ENCODE measurements around the gene SERPINE2.
"Not testable (repeated sequence)": the region's sequence is repeated elsewhere in the genome, so short reads cannot be mapped to it uniquely, and the experiment has no call there.

The SERPINE2 gene

DNA sequence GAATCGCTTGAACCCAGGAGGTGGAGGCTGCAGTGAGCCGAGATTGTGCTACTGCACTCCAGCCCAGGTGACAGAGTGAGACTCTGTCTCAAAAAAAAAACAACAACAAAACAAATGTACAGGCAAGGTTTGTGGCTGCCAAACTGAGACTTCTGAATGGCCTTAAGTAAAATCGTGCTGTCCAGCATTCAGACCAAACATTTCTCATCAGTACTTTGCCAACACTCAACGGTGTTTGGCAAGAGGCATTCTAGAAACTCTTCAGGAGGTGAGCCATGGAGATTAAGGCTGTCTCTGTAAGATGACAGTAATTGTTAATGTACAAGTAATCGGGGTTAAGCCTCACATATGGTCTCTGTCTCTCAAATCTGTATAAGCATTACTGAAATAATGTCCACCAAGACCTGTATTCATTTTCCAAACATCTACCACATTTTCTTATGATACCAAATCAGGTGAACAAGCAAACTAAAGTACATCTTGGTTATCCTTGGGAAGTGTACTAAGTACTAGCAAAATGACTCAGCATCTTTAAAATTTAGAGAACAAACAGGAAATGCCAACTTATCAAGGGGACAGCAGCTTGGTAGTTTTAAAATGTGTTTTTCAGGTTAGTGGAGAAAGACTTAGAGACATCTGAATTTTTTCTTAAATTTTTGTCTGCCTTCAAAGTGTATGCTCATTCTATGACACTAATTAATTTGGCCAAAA lies 29.3 kb downstream of the SERPINE2 start:
- no peak overlapping the region for H2AFZ ChIP-seq (ENCODE audit: low read length)

DNA sequence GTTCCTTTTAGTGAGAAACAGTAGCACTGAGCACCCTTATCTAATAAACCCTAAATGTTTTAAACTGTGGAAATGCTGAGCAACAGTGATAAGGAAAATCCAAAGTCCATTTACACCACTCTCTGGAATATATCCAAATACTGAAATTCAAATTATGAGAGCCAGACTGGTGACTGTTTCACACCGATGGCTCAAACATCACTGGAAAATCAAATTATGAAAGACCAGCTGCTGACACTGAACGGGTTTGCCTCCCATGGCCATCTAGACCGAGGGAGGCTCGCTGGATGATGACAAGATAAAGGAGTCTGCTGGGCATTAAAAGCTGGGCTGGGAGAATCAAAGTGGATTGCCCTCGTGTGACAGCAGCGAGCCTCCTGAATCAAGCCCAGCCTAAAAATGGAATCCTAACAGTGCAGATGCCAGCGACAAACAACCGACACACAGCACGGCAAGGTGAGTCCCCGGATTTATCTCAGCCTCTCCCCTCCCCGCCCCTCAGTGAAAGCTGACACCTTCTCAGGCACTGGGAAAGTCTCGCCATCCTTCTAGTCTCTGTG lies 30.3 kb downstream of the SERPINE2 start:
- H2BK120ac ChIP-seq (ENCODE audit: low read depth, low read length) = no peak overlapping the region
- H3K14ac ChIP-seq (ENCODE audit: low read length) = no peak overlapping the region
- no peaks in the 10 kb centered on the region for H3K9me3 ChIP-seq (replicated peaks in 1 of 2; ENCODE audit: control insufficient read depth in 2 of 2, insufficient read depth in 1 of 2, low read depth in 1 of 2, low read length in 2 of 2)
- WGBS, 2 donors (ENCODE audit: extremely low coverage in 2 of 2, insufficient read length in 2 of 2, insufficient replicate concordance in 1 of 2) = no CpG with 5 or more reads among the region's 12 CpGs
- no peak for DNase-seq (ENCODE audit: low spot score)
- H4K8ac ChIP-seq (ENCODE audit: low read depth, low read length) = no peak overlapping the region
- H4K91ac ChIP-seq (ENCODE audit: low read depth, low read length, poor library complexity) = no peak overlapping the region
- no peak overlapping the region for H2AFZ ChIP-seq (ENCODE audit: low read length)
- H2BK5ac ChIP-seq (ENCODE audit: low read length) = no peak overlapping the region
- no peak overlapping the region for H3K4me2 ChIP-seq (ENCODE audit: insufficient read depth, low read length, poor library complexity, severe bottlenecking)
- peaks cover 0 to 3% of the 10 kb centered on the region in 2 donors for H3K4me1 ChIP-seq (ENCODE audit: control insufficient read depth in 2 of 2, insufficient read depth in 1 of 2, low read depth in 1 of 2, low read length in 2 of 2)
- no peaks in the 10 kb centered on the region for H3K27me3 ChIP-seq (ENCODE audit: control insufficient read depth in 3 of 3, insufficient read depth in 3 of 3, low read depth in 1 of 3, low read length in 3 of 3)
- no peak overlapping the region for H3K27ac ChIP-seq (replicated peaks; ENCODE audit: low read length)
- no peak overlapping the region for H3K18ac ChIP-seq (ENCODE audit: low read length)
- no peak overlapping the region for H3K9ac ChIP-seq (ENCODE audit: low read depth, low read length, poor library complexity)
- H3K23ac ChIP-seq (ENCODE audit: low read depth, low read length, poor library complexity) = no peak overlapping the region
- no peak overlapping the region for H2BK15ac ChIP-seq (ENCODE audit: low read length)
- H2BK12ac ChIP-seq (ENCODE audit: low read length) = no peak overlapping the region
- no peaks in the 10 kb centered on the region for H3K79me1 ChIP-seq (ENCODE audit: low read depth, low read length)
- no peak overlapping the region for H2AK5ac ChIP-seq (ENCODE audit: low read depth, low read length)
- no peak overlapping the region for H3K4ac ChIP-seq (ENCODE audit: low read length)
- H3K4me3 ChIP-seq (ENCODE audit: low read length in 2 of 2) = no peak overlapping the region
- no peaks in the 10 kb centered on the region for H3K36me3 ChIP-seq (replicated peaks in 1 of 2; ENCODE audit: control insufficient read depth in 2 of 2, insufficient read depth in 2 of 2, low read length in 2 of 2)

More for the DNA sequence above, 29.3 kb downstream of the SERPINE2 start:
- Histone ChIP-seq H4K91ac (ENCODE audit: low read depth, low read length, poor library complexity) (no peak overlapping the region), H4K8ac (ENCODE audit: low read depth, low read length) (no peak overlapping the region), H2AK5ac (ENCODE audit: low read depth, low read length) (no peak overlapping the region), H2BK5ac (ENCODE audit: low read length) (no peak overlapping the region), H2BK12ac (ENCODE audit: low read length) (no peak overlapping the region), H3K27me3 (ENCODE audit: control insufficient read depth in 3 of 3, insufficient read depth in 3 of 3, low read depth in 1 of 3, low read length in 3 of 3) (no peaks in the 10 kb centered on the region), H3K23ac (ENCODE audit: low read depth, low read length, poor library complexity) (no peak overlapping the region), H3K79me1 (ENCODE audit: low read depth, low read length) (no peaks in the 10 kb centered on the region), H3K27ac (replicated peaks; ENCODE audit: low read length) (no peak overlapping the region), H3K9ac (ENCODE audit: low read depth, low read length, poor library complexity) (no peak overlapping the region), H3K4ac (ENCODE audit: low read length) (no peak overlapping the region), H3K4me1 (ENCODE audit: control insufficient read depth in 2 of 2, insufficient read depth in 1 of 2, low read depth in 1 of 2, low read length in 2 of 2) (no peaks in the 10 kb centered on the region), H3K14ac (ENCODE audit: low read length) (no peak overlapping the region), H3K36me3 (replicated peaks in 1 of 2; ENCODE audit: control insufficient read depth in 2 of 2, insufficient read depth in 2 of 2, low read length in 2 of 2) (no peaks in the 10 kb centered on the region), H3K4me2 (ENCODE audit: insufficient read depth, low read length, poor library complexity, severe bottlenecking) (no peak overlapping the region), H3K18ac (ENCODE audit: low read length) (no peak overlapping the region), H2BK15ac (ENCODE audit: low read length) (no peak overlapping the region), H2BK120ac (ENCODE audit: low read depth, low read length) (no peak overlapping the region), H3K4me3 (ENCODE audit: low read length in 2 of 2) (no peak overlapping the region), H3K9me3 (replicated peaks in 1 of 2; ENCODE audit: control insufficient read depth in 2 of 2, insufficient read depth in 1 of 2, low read depth in 1 of 2, low read length in 2 of 2) (no peaks in the 10 kb centered on the region)
- DNase-seq (ENCODE audit: low spot score) = no peak
- WGBS, 2 donors (ENCODE audit: extremely low coverage in 2 of 2, insufficient read length in 2 of 2, insufficient replicate concordance in 1 of 2) = no CpG with 5 or more reads among the region's 5 CpGs

DNA sequence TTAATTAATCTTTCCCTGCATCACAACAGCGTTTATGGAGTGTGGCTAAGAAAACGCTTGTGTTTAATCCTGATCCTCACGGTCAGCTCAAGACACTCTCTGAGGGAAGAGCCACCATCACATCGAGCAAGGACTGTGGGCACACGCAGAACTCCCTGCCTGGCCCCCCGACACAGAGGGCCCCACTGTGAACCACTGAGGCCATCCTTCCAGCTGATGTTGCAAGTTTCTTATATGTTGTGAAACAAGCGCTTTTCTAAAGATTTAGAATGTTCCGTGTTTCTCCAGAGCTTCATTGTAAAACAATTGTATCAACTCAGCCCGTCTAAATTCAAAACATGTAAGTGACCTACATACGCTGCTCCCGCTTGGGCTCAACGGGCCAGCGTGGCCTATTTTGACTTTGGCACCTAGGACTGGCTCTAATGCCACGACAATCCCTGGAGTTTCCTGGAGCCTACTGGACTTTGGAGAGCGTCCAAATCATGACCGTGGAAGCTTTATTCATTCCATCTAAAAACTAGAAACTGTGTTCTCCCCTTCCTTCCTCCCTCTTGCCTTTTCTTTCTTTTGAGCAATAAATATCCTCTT lies 34.9 kb downstream of the SERPINE2 start:
- no peak overlapping the region for H3K4me3 ChIP-seq (ENCODE audit: low read length in 2 of 2)
- H3K4me1 ChIP-seq (ENCODE audit: control insufficient read depth in 2 of 2, insufficient read depth in 1 of 2, low read depth in 1 of 2, low read length in 2 of 2) = peaks cover 0 to 6% of the 10 kb centered on the region in 2 donors
- no peak overlapping the region for H2BK5ac ChIP-seq (ENCODE audit: low read length)
- no peaks in the 10 kb centered on the region for H3K9me3 ChIP-seq (replicated peaks in 1 of 2; ENCODE audit: control insufficient read depth in 2 of 2, insufficient read depth in 1 of 2, low read depth in 1 of 2, low read length in 2 of 2)
- H2BK15ac ChIP-seq (ENCODE audit: low read length) = no peak overlapping the region
- H3K9ac ChIP-seq (ENCODE audit: low read depth, low read length, poor library complexity) = no peak overlapping the region
- no peaks in the 10 kb centered on the region for H3K27me3 ChIP-seq (ENCODE audit: control insufficient read depth in 3 of 3, insufficient read depth in 3 of 3, low read depth in 1 of 3, low read length in 3 of 3)
- no peak overlapping the region for H2AK5ac ChIP-seq (ENCODE audit: low read depth, low read length)
- no peak overlapping the region for H4K91ac ChIP-seq (ENCODE audit: low read depth, low read length, poor library complexity)
- H4K8ac ChIP-seq (ENCODE audit: low read depth, low read length) = no peak overlapping the region
- H3K23ac ChIP-seq (ENCODE audit: low read depth, low read length, poor library complexity) = no peak overlapping the region
- no peak overlapping the region for H3K4me2 ChIP-seq (ENCODE audit: insufficient read depth, low read length, poor library complexity, severe bottlenecking)
- no peak overlapping the region for H3K18ac ChIP-seq (ENCODE audit: low read length)
- H3K27ac ChIP-seq (replicated peaks; ENCODE audit: low read length) = no peak overlapping the region
- H3K36me3 ChIP-seq (replicated peaks in 1 of 2; ENCODE audit: control insufficient read depth in 2 of 2, insufficient read depth in 2 of 2, low read length in 2 of 2) = no peaks in the 10 kb centered on the region
- no peaks in the 10 kb centered on the region for H3K79me1 ChIP-seq (ENCODE audit: low read depth, low read length)
- H2BK120ac ChIP-seq (ENCODE audit: low read depth, low read length) = no peak overlapping the region
- H2BK12ac ChIP-seq (ENCODE audit: low read length) = no peak overlapping the region
- DNase-seq (ENCODE audit: low spot score) = no peak
- H3K14ac ChIP-seq (ENCODE audit: low read length) = no peak overlapping the region
- no CpG with 5 or more reads among the region's 16 CpGs for WGBS, 2 donors (ENCODE audit: extremely low coverage in 2 of 2, insufficient read length in 2 of 2, insufficient replicate concordance in 1 of 2)
- no peak overlapping the region for H2AFZ ChIP-seq (ENCODE audit: low read length)
- H3K4ac ChIP-seq (ENCODE audit: low read length) = no peak overlapping the region

DNA sequence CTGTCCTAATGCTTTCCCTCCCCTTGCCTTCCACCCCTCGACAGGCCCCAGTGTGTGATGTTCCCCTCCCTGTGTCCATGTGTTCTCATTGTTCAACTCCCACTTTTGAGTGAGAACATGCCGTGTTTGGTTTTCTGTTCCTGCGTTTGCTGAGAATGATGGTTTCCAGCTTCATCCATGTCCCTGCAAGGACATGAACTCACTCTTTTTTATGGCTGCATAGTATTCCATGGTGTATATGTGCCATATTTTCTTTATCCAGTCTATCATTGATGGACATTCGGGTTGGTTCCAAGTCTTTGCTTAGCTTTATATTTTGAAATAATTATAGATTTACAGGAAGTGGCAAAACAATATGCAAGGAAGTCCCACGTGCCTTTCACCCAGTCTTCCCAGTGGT lies 38.4 kb downstream of the SERPINE2 start:
- H3K27me3 ChIP-seq (ENCODE audit: control insufficient read depth in 3 of 3, insufficient read depth in 3 of 3, low read depth in 1 of 3, low read length in 3 of 3); H3K27ac ChIP-seq (replicated peaks; ENCODE audit: low read length); H3K9ac ChIP-seq (ENCODE audit: low read depth, low read length, poor library complexity); H2AK5ac ChIP-seq (ENCODE audit: low read depth, low read length); H3K4ac ChIP-seq (ENCODE audit: low read length); H3K36me3 ChIP-seq (replicated peaks in 1 of 2; ENCODE audit: control insufficient read depth in 2 of 2, insufficient read depth in 2 of 2, low read length in 2 of 2); H2BK120ac ChIP-seq (ENCODE audit: low read depth, low read length); H2BK15ac ChIP-seq (ENCODE audit: low read length); H2BK5ac ChIP-seq (ENCODE audit: low read length); H3K4me3 ChIP-seq (ENCODE audit: low read length in 2 of 2); H4K8ac ChIP-seq (ENCODE audit: low read depth, low read length); H3K79me1 ChIP-seq (ENCODE audit: low read depth, low read length); H3K18ac ChIP-seq (ENCODE audit: low read length); DNase-seq (ENCODE audit: low spot score); H4K91ac ChIP-seq (ENCODE audit: low read depth, low read length, poor library complexity); H3K9me3 ChIP-seq (replicated peaks in 1 of 2; ENCODE audit: control insufficient read depth in 2 of 2, insufficient read depth in 1 of 2, low read depth in 1 of 2, low read length in 2 of 2); H2BK12ac ChIP-seq (ENCODE audit: low read length); H3K14ac ChIP-seq (ENCODE audit: low read length); H3K23ac ChIP-seq (ENCODE audit: low read depth, low read length, poor library complexity); H3K4me2 ChIP-seq (ENCODE audit: insufficient read depth, low read length, poor library complexity, severe bottlenecking); H2AFZ ChIP-seq (ENCODE audit: low read length): not testable (repeated sequence)
- H3K4me1 ChIP-seq (ENCODE audit: control insufficient read depth in 2 of 2, insufficient read depth in 1 of 2, low read depth in 1 of 2, low read length in 2 of 2) = peaks cover 8 to 10% of the 10 kb centered on the region in 2 donors
- no CpG with 5 or more reads among the region's 5 CpGs for WGBS, 2 donors (ENCODE audit: extremely low coverage in 2 of 2, insufficient read length in 2 of 2, insufficient replicate concordance in 1 of 2)
